Fibroblast of skin of abdomen (primary cell): ENCODE measurements around the gene ULBP2.
"Not testable (repeated sequence)": the region's sequence is repeated elsewhere in the genome, so short reads cannot be mapped to it uniquely, and the experiment has no call there.

Source experiments
- DNase-seq: peaks from one replicate; pipeline ENCODE4 v3.0.0-alpha.2; 2013

Gene ULBP2

DNA sequence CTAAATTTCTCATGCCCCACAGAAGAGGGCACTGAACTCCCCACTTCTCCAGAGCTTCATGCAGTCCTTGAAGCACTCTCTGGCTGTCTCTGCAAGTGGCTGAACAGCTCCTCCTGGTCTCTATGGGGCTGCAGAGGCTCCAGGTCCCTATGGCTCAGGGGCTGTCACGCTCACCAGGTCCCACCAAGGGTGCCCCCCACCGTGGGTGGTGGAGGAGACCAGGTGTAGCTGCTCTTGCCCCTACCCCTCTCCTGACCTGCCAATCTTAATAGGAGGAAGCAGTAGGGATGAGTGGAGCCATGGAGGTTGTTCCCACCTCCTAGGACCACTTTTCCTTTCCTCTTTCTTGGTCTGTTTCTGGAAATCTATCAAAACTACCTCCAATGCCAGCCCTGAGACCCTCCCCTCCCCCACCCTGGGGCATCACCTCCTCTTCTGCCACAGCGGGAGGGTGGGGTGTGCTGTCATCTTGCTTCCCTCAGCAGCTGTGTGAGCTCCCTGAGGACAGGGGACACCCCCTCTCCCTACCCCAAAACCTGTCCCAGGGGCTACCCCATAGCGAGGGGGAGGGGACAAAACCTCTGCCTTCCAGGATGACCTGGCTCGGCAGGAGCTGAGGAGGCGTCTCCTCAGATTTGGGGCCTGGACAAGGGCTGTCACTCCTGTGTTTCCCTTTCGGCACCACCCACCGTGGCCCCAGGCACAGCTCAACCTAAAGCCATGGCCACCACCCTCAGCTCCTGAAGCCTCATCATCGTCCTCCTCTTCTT lies 31.9 kb upstream of the ULBP2 start:
- no peak for DNase-seq

- DNase-seq, result no peak
Measured at GRCh38 chr6:149910721-149911151, 31.1 kb upstream of the ULBP2 start.

GRCh38 chr6:149912680-149913079 lies 29.1 kb upstream of the ULBP2 start:
- DNase-seq, result not testable (repeated sequence)

DNA sequence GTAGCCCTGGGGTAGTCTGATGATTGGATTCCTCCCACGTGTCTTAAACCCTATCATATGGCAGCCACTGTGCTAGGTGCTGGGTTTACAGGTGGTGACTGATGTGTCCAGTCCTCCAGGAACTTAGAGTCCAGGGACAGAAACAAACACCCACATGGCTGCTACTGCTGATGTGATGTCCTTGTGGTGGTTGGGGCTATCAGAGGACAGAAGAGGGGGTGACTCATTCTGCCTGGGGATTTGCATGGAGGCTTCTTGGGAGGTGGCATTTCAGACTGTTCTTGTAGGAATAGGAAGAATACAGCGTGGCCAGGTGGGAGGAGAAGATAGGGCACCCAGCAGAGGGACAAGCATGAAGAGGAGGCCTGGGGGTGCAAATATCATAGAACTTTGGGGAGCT lies 28.7 kb upstream of the ULBP2 start:
- no peak for DNase-seq

GRCh38 chr6:149913540-149914240 lies 28.1 kb upstream of the ULBP2 start:
- DNase-seq, result no peak

- DNase-seq, result no peak
Measured at GRCh38 chr6:149915970-149916865, 25.6 kb upstream of the ULBP2 start.

- DNase-seq, result no peak
Measured at GRCh38 chr6:149917679-149918078, 24.1 kb upstream of the ULBP2 start.

DNA sequence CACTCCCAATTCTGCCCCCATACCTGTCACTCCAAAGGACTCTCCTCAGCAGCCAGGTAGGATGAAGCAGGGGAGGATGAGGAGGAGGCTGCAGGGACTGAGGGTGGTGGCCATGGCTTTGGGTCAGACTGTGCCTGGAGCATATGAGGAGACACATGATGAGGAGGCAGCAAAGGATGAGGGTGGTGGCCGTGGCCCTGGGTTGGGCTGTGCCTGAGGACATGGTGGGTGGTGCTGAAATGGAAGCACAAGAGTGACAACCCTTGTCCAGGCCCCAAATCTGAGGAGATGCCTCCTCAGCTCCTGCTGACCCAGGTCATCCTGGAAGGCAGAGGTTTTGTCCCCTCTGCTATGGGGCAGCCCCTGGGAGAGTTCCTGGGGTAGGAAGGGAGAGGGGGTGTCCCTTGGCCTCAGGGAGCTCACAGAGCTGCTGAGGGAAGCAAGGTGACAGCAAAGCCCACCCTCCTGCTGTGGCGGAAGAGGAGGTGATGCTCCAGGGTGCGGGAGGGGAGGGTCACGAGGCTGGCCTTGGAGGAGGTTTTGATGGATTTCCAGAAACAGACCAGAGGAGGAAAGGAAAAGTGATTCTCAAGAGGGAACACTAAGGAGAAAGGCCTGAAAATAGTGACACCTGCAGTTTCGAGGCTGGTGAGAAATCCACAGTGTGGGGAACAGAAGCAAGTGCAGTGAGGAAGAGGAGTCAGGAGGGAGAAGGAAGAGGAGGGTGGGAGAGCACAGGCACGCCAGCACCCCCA lies 23.5 kb upstream of the ULBP2 start:
- DNase-seq, result no peak

DNA sequence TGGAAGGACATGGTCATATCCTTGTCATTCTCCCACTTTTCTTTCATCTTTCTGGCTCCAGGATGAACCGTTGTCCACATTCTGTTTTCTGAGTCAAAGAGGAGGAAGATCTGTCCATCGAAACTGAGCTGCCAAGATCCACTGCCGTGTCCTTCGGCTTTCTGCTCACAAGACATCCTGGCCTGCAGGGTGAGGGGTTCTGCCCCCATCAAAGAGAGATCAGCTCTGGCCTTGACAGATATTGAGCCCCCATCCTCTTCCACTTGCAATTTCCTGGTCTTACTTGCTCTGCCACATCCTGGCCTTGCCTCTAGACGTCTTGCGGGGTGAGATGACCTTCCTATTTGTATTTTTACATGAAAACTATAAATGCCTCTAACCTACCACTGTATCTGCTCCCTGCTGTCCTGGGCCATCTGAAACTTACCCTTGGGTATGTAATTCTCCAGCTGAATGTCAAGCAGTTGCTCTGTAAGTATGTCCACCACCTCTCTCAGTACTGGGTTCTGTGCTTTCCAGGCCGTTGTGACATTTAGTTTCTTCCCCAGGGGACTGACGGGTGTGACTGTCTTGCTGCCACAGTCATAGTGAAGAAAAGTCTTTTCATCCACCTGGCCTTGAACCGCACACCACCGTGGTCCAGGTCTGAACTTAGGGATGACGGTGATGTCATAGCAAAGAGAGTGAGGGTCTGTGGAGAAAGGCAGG lies 22.5 kb upstream of the ULBP2 start:
- not testable (repeated sequence) for DNase-seq

DNA sequence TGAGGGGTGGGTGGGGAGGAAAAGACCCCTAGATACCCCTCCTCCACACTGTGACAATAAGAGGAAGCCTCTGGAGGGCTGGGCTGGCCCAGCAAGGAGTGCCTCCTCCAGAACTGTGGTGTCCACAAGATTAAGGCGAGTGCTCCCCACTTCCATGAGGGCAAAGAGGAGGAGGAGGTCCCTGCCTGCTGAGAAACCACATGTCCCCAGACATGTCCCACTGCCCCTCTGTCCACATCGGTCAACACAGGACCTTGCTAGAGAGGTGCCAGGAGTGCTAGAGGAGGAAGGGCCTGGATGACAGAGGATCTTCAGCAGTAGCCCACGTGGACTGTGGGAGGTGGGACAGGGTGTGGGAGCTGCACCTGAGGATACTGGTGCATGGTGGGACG lies 22.0 kb upstream of the ULBP2 start:
- DNase-seq, result no peak

GRCh38 chr6:149921361-149921760 lies 20.5 kb upstream of the ULBP2 start:
- no peak for DNase-seq

DNA sequence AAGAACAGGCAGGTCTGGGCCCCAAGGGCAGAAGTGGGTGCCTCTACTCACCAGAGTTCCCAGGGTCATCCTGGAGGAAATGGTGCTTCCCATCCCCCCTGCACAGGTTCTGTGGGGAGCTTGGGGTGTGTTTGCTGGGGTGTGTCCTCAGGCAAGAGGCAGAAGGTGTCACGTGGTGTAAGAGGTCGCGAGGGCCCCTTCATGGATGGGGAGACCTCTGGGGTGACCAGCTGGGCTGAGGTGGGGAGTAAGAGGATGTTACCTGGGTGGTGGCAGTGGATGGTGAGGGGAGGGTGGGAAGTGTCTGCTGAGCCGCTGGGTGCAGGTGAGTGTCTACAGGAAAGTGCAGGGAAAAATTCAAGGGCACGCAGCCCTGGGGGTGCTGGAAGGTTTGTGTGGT lies 19.7 kb upstream of the ULBP2 start:
- not testable (repeated sequence) for DNase-seq

GRCh38 chr6:149922642-149923326 lies 19.0 kb upstream of the ULBP2 start, which contains the start of gene RAET1G:
Gene RAET1G, minus strand, starts transcription at chr6:149923121. Its CDS starts 111 bp downstream, at chr6:149923010.
- DNase-seq, result peak; percentile 96

DNA sequence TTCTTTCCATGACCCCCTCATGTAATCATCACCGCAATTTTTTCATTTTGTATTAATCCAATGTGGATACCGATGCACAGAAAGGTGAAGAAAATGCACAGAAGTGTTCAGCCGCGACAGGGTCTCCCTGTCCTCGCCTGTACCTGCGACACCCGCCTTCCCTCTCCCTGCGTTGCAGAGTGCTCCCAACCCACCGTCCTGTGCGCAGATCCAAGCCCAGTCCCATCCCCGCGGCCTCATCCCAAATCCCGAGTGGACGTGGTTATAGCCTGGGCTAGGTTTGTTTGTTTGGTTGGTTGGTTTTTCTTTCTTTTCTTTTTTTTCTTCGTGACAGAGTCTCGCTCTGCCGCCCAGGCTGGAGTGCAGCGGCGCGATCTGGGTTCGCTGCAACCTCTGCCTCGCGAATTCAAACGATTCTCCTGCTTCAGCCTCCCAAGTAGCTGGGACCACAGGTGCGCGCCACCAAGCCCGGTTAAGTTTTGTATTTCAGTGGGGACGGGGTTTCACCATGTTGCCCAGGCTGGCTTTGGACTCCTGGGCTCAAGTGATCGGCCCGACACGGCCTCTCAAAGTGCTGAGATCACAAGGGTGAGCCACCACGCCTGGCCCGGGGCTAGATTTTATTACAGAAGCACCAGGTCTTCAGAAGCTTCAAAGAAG lies 18.4 kb upstream of the ULBP2 start:
- DNase-seq, result no peak

GRCh38 chr6:149924206-149924932 lies 17.4 kb upstream of the ULBP2 start:
- DNase-seq, result no peak

DNA sequence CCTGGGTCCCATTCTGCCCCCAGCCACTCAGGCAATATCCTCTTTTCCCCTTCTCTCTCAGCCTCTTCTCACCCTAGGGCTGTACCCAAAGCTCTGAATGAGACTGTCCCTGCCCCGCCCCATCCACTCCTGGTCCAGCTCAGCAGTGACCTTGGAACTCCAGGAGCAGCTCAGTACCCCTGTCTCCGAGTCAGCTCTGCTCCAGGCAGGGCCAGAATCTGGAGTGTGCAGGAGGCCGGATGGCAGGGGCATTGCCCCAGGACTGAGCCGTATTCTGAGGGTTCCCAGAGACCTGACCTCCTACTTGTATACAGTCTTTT lies 16.9 kb upstream of the ULBP2 start:
- DNase-seq, result no peak

- DNase-seq, result no peak
Measured at GRCh38 chr6:149925253-149925973, 16.4 kb upstream of the ULBP2 start.

GRCh38 chr6:149925974-149926777 lies 15.6 kb upstream of the ULBP2 start:
- peak; percentile 78 for DNase-seq
